Retinal pigment epithelial cell (primary cell): ENCODE results near the gene TESK2.

Experiments
- DNase-seq: peaks from one replicate; pipeline ENCODE4 v3.0.0-alpha.2; 2010; ENCODE audit warnings: low read depth
- H3K4me3 ChIP-seq: 2 replicates; pipeline ENCODE4 v1.5.1; 2011; ENCODE audit warnings: mild to moderate bottlenecking, low read length, control low read depth, moderate library complexity
- CTCF ChIP-seq: conservative IDR thresholded peaks from 2 replicates; pipeline ENCODE4 v1.5.1; 2011; ENCODE audit warnings: low read depth, low read length, control low read depth, inconsistent platforms

TESK2 gene

GRCh38 chr1:45331436-45332345 lies 159.3 kb downstream of the TESK2 start:
- TF ChIP-seq CTCF = no peak
- DNase-seq = no peak
- no peak overlapping the region for H3K4me3 ChIP-seq

GRCh38 chr1:45329445-45329844 lies 161.5 kb downstream of the TESK2 start:
- H3K4me3 ChIP-seq = no peak overlapping the region
- no peak for DNase-seq
- TF ChIP-seq CTCF = no peak

- no peak overlapping the region for H3K4me3 ChIP-seq
- DNase-seq = no peak
- no peak for TF ChIP-seq CTCF
Measured at GRCh38 chr1:45328680-45329079, 162.3 kb downstream of the TESK2 start.

GRCh38 chr1:45327644-45328515 lies 163.1 kb downstream of the TESK2 start:
- no peak for DNase-seq
- no peak for TF ChIP-seq CTCF
- H3K4me3 ChIP-seq = no peak overlapping the region

GRCh38 chr1:45326627-45327623 lies 164.0 kb downstream of the TESK2 start, which contains the start of gene HPDL:
TSS of gene HPDL (plus strand) at chr1:45326895. CDS start at chr1:45327149, 254 bp downstream.
- peak; percentile 10 for TF ChIP-seq CTCF
- peak within 1 kb of the TSS; percentile 38 for H3K4me3 ChIP-seq
- peak; percentile 37 for DNase-seq

GRCh38 chr1:45325851-45326506 lies 165.0 kb downstream of the TESK2 start:
- DNase-seq = no peak
- no peak for TF ChIP-seq CTCF
- peak overlapping the region; percentile 38 for H3K4me3 ChIP-seq
